ENCODE data around the gene PRKCZ. TPM values are rescaled to one million over a fixed set of nuclear protein-coding genes. Genes with fewer than 3 reads are reported as not detected.

PRKCZ gene
- polyA plus RNA-seq, 3 donors: 0.74 to 1.9 (median 1.4) TPM

DNA sequence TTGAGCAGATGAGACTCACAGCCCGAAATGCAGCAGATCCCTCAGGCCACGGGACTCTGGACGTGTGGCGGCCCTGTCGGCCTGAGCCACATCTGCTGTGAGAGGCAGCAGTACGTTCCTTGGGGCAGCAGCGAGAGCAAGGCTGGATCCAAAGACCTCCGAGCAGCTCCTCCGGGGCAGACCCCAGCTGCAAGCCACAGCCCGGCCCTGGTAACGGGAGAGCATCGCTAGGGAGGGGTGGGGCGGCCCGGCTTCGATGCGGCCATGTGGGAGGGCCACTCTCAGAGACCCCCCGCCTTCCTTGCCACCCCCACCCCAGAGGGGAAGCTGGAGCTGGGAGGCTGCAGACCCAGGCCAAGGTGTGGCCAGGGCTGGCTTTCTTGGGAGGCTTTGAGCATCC lies 17.8 kb downstream of the PRKCZ start:
- DNase-seq: no peak
- Histone ChIP-seq H4K20me1 (ENCODE audit: insufficient read depth, low read length) (no peaks in the 10 kb centered on the region), H3K9ac (ENCODE audit: insufficient read depth, low read length, poor library complexity, severe bottlenecking) (no peak overlapping the region), H2AFZ (ENCODE audit: insufficient read depth, low read depth, low read length, poor library complexity, severe bottlenecking) (no peak overlapping the region), H3K4me1 (ENCODE audit: control insufficient read depth in 1 of 2, insufficient read depth in 2 of 2, low read length in 2 of 2) (no peaks in the 10 kb centered on the region), H3K27me3 (ENCODE audit: control insufficient read depth in 2 of 2, insufficient read depth in 2 of 2, low read length in 2 of 2) (no peaks in the 10 kb centered on the region), H3K9me3 (replicated peaks in 1 of 2; ENCODE audit: control insufficient read depth in 1 of 2, insufficient read depth in 1 of 2, low read length in 2 of 2) (peaks cover 0 to 7% of the 10 kb centered on the region in 2 donors), H3K27ac (ENCODE audit: low read depth in 1 of 2, low read length in 2 of 2) (no peak overlapping the region), H3K36me3 (replicated peaks in 1 of 2; ENCODE audit: control insufficient read depth in 1 of 2, insufficient read depth in 2 of 2, low read length in 2 of 2) (no peaks in the 10 kb centered on the region), H3K79me2 (ENCODE audit: insufficient read depth, low read length) (no peaks in the 10 kb centered on the region), H3K4me3 (replicated peaks in 1 of 3; ENCODE audit: low read depth in 2 of 3, low read length in 3 of 3) (no peak overlapping the region), H3K4me2 (replicated peaks; ENCODE audit: extremely low read depth, low read length, poor library complexity, severe bottlenecking) (no peak overlapping the region)
- TF ChIP-seq, protein P1, sequence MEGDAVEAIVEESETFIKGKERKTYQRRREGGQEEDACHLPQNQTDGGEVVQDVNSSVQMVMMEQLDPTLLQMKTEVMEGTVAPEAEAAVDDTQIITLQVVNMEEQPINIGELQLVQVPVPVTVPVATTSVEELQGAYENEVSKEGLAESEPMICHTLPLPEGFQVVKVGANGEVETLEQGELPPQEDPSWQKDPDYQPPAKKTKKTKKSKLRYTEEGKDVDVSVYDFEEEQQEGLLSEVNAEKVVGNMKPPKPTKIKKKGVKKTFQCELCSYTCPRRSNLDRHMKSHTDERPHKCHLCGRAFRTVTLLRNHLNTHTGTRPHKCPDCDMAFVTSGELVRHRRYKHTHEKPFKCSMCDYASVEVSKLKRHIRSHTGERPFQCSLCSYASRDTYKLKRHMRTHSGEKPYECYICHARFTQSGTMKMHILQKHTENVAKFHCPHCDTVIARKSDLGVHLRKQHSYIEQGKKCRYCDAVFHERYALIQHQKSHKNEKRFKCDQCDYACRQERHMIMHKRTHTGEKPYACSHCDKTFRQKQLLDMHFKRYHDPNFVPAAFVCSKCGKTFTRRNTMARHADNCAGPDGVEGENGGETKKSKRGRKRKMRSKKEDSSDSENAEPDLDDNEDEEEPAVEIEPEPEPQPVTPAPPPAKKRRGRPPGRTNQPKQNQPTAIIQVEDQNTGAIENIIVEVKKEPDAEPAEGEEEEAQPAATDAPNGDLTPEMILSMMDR (IDR thresholded peaks at IDR 0.05): no peak
- Mint-ChIP-seq H3K27me3 (ENCODE audit: low read depth in 3 of 3) (peaks cover 0 to 4% (median 0%) of the 10 kb centered on the region in 3 donors), H3K4me1 (no peaks in the 10 kb centered on the region), H3K27ac (no peak overlapping the region), H3K36me3 (no peaks in the 10 kb centered on the region), H3K9me3 (peaks cover 0 to 15% (median 7%) of the 10 kb centered on the region in 7 donors), H3K4me3 (no peak overlapping the region)
- intact Hi-C loops (cut with micrococcal nuclease): loop anchor here in 1 of 2 donors (5.0 kb wide), 1 partner anchor 49 kb away; no protein-coding TSS in a partner anchor
- WGBS (ENCODE audit: insufficient coverage): 98% methylated on average over 9 of the region's 17 CpGs

DNA sequence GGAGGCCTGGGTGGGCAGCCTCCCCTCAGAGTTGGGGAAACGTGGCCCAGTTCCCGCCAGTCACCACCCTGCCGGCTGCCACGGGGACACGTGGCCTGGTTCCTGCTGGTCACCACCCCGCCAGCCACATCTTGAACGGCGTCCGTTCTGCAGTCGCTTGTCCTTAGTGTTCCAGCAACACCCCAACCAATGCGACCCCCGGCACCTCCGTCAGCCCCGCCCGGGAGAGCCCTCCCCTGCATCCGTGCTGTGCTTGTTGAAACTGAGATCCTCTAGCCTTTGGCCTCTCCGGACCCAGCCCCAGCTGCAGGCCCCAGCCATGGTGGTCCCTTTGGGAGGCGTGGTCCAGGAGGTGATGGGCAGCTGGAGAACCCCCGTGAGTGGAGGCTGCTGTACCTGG lies 18.7 kb downstream of the PRKCZ start:
- H3K79me2 ChIP-seq (ENCODE audit: insufficient read depth, low read length): no peaks in the 10 kb centered on the region
- TF ChIP-seq, protein P1 (IDR thresholded peaks at IDR 0.05): no peak
- H3K4me1 Mint-ChIP-seq: no peaks in the 10 kb centered on the region
- H3K4me3 ChIP-seq (replicated peaks in 1 of 3; ENCODE audit: low read depth in 2 of 3, low read length in 3 of 3): no peak overlapping the region
- no peak overlapping the region for H2AFZ ChIP-seq (ENCODE audit: insufficient read depth, low read depth, low read length, poor library complexity, severe bottlenecking)
- no peaks in the 10 kb centered on the region for H3K36me3 ChIP-seq (replicated peaks in 1 of 2; ENCODE audit: control insufficient read depth in 1 of 2, insufficient read depth in 2 of 2, low read length in 2 of 2)
- no peak overlapping the region for H3K4me3 Mint-ChIP-seq
- WGBS (ENCODE audit: insufficient coverage): 97% methylated on average over 11 of the region's 19 CpGs
- no peak for DNase-seq
- peaks cover 0 to 7% of the 10 kb centered on the region in 2 donors for H3K9me3 ChIP-seq (replicated peaks in 1 of 2; ENCODE audit: control insufficient read depth in 1 of 2, insufficient read depth in 1 of 2, low read length in 2 of 2)
- peaks cover 0 to 13% (median 7%) of the 10 kb centered on the region in 7 donors for H3K9me3 Mint-ChIP-seq
- H3K36me3 Mint-ChIP-seq: no peaks in the 10 kb centered on the region
- no peak overlapping the region for H3K4me2 ChIP-seq (replicated peaks; ENCODE audit: extremely low read depth, low read length, poor library complexity, severe bottlenecking)
- no peaks in the 10 kb centered on the region for H3K27me3 ChIP-seq (ENCODE audit: control insufficient read depth in 2 of 2, insufficient read depth in 2 of 2, low read length in 2 of 2)
- no peaks in the 10 kb centered on the region for H4K20me1 ChIP-seq (ENCODE audit: insufficient read depth, low read length)
- no peak overlapping the region for H3K27ac ChIP-seq (ENCODE audit: low read depth in 1 of 2, low read length in 2 of 2)
- intact Hi-C loops (cut with micrococcal nuclease): loop anchor here in 1 of 2 donors (5.0 kb wide), 1 partner anchor 48 kb away; no protein-coding TSS in a partner anchor
- no peak overlapping the region for H3K9ac ChIP-seq (ENCODE audit: insufficient read depth, low read length, poor library complexity, severe bottlenecking)
- no peak overlapping the region for H3K27ac Mint-ChIP-seq
- H3K27me3 Mint-ChIP-seq (ENCODE audit: low read depth in 3 of 3): peaks cover 0 to under 1% (median 0%) of the 10 kb centered on the region in 3 donors
- no peaks in the 10 kb centered on the region for H3K4me1 ChIP-seq (ENCODE audit: control insufficient read depth in 1 of 2, insufficient read depth in 2 of 2, low read length in 2 of 2)
